ENCODE data around the gene EPN2.

EPN2 gene

DNA sequence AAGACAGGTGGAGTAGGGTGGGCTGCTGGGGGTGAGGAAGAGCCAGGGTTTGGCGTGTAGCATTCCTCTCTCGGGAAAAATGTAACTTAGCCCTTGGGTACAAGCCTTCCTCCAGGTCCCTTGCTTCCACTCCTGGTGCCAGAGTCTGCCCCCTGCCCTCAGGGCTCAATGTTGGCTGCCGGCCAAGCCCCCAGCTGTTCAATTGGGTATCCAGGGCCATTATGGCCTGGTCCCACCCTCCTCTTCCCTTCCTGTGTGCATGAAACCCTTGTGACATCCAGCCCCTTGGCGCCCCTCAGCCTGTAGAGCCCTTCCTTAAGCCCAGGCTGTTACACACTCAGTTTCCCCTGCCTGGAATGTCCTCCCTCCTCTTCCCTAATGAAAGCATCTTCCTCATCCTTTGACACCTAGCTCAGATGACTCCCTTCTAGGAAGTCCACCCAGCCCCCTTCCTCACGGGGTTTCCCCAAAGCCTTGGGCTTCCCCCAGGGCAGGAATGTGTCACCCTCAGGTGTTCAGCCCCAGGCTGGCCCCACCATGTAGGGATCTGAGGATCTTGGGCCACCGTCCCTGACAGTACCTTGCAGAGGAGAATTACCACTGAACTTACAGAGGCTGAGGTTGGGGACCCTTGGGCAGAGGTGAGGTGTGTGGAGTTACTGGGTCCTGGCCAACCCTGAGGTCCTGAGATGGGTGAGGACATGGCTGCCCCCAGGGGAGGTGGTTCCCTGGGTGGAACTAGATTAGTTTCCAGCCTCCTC is 95.4 kb downstream of the EPN2 start:
- DNase-seq = peak; percentile 31

GRCh38 chr17:19333132-19333440 is 95.9 kb downstream of the EPN2 start:
- no peak for DNase-seq

- no peak for DNase-seq
These were observed 96.6 kb downstream of the EPN2 start for GRCh38 chr17:19333736-19334290.

- DNase-seq = no peak
These were observed 97.2 kb downstream of the EPN2 start for GRCh38 chr17:19334331-19334730.

DNA sequence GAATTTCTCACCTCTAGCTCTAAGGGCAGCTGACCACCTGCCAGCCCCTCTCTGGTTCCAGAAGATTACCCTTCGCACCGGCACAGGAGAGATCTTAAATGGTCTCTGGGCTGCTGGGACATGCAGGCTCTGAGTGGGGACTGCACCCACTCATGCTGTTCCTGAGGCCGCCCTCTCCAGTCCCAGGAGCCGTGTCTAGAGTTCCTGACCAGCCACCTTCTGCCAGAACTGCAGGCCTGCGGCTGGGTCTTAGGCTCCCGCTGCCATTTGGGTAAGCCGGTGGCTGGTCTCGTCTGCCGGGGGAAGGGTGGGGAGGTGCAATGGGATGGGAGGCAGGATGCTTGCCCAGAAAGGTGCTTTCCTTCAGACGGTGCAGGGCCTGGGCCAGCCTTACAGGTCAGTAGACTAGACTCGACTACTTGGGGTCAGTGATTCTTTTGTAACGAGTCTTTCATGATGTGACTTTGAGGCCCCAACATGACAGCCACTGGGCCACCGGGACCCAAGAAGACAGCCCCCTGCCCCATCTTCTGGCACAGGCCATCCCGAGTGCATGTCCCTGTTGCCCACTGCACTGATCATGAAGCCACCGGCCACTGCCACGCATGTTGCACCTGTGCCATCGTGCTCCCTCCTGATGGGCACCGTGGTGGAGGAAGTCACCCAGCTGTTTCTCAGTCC is 98.9 kb downstream of the EPN2 start:
- no peak for DNase-seq

GRCh38 chr17:19336938-19337711 is 100.0 kb downstream of the EPN2 start:
- no peak for DNase-seq

DNA sequence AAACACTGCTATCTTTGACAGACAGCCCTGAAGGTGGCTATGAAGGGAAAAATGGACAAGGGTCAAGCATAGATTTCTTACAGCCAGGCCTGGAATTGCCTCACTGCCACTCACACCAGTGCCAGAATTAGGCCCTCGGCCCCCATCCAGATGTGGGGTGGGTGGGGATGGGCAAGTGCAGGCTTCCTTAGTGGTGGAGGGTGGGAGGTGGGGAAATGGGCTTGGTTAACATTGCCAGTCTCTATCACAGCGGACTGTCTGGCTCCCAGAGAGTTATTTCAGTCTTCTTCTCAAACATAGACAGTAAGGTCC is 100.5 kb downstream of the EPN2 start:
- DNase-seq = no peak

GRCh38 chr17:19338031-19338990 is 101.1 kb downstream of the EPN2 start:
- peak; percentile 72 for DNase-seq

- no peak for DNase-seq
These were observed 102.2 kb downstream of the EPN2 start for GRCh38 chr17:19339341-19339815.

GRCh38 chr17:19341211-19341631 is 104.1 kb downstream of the EPN2 start:
- DNase-seq = no peak

- no peak for DNase-seq
These were observed 104.8 kb downstream of the EPN2 start for GRCh38 chr17:19341641-19342610.

DNA sequence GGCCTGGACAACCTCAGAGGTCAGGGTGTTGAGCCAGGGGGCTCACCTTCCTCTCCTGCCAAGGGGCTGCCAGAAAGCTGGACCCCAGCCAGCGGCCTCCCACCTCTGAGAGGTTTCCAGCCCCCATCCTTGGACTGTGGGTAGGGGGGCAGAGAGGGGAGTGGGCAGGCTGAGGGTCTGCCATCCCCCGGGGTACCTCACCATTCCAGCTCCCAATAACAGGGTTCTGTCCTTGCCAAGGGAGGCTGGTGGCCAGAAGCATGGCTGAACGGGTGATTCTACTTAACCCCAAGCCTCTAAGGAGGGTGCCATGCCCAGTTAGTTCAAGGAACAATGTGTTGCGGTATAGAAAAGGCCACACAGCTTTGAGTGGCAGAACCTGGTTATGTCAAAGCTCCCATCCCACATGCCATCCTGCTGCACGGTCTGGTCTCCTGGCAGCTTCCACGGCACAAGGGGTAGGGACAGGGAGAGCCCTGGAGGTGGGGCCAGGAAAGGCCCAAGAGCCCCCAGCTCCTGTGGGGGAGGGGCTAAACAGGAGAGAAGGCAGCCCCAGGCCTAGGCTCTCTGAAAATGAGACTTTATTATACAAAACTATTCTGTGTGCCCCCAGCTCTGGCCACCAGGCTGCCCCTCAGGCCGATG is 105.6 kb downstream of the EPN2 start:
- DNase-seq = no peak

- no peak for DNase-seq
These were observed 106.1 kb downstream of the EPN2 start for GRCh38 chr17:19343256-19343630.

GRCh38 chr17:19343671-19344151 is 106.5 kb downstream of the EPN2 start:
- DNase-seq = no peak

DNA sequence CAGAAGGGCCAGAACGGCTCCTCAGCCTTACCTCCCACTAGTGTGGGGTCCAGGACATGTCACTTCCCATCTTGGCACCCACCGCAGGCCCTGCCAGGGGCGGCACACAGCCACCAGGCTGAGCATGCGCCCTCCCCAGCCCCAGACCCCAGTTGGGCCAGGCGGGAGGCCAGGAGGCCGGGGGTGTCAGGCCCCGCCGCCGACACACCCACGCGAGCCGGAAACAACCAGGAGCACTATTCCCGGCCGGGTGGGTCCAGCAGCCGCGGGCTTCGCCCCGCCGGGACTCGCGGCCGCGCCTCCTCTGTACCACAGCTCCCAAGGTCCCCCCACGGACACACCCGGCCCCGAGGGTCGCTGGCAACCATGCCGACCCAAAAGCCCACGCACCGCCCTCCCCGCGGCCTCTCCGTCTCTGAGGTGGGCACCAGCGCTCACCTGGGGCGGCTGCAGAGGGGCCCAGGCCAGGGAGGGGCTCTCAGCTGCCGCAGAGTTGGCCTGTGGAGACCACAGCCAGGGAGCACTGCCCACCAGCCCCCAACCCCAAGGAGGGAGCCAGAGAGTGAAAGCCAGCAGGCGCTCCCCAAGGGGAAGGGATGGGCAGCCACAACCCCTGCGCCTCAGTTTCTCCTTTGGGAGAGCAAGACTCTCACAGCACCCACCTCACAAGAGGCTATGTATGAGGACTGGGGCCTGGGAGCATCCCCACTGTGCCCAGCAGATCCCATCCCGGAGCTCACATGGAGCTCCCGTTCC is 107.3 kb downstream of the EPN2 start:
- DNase-seq = no peak

- DNase-seq = no peak
These were observed 107.9 kb downstream of the EPN2 start for GRCh38 chr17:19345067-19345460.

GRCh38 chr17:19345486-19346350 is 108.6 kb downstream of the EPN2 start:
- no peak for DNase-seq

DNA sequence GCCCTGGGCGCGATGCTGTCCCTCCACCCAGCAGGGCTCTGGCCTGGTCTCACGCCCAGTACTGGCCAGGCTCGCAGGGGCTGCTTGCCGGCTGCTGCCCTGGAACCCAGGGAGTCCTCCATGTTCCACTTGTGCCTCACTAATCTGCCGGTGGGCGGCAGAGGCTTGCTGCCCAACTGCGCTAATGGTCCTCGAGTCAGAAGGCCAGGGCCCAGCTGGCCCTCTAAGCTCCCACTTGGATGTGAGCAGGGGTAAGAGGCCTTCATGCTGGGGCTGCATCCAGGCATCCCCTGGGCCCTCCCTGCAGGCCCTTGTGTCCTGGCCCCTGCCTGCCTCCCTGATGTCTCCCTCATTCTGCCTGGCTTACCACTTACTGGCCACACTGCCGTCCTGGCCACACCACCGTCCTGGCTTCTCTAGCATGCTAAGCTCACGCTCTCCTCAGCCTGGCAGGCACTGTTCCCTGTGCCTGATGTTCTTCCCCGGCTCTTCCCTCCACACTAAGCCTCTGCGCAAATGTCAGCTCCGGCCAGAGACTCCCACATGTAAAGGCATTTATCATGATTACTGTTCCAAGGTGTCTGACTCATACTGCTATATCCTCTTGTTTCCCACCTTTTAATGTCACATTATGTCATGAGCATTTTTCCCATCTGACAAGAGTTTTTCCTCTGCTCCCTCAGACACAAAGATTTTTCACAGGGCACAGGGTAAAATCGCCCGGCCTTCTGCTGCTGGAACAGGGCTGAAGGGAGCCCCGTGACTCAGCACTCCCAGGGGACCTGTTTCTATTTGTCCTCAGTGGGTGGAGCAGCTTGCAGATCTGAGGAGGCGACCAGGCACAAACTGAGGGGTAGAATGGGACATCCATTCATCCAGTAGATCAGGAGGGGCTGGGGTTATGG is 109.4 kb downstream of the EPN2 start:
- peak; percentile 94 for DNase-seq
